Measurements from ENCODE around the gene LAMC3. TPM values are rescaled to one million over a fixed set of nuclear protein-coding genes. Genes with fewer than 3 reads are reported as not detected.

Gene LAMC3
- total RNA-seq, 6 experiments from 2014 or later: 2.7 to 14.3 (median 3.7) TPM

- no peaks in the 10 kb centered on the region for H3K36me3 ChIP-seq
- no peaks in the 10 kb centered on the region for H3K27me3 ChIP-seq
- TF ChIP-seq POLR2A (IDR thresholded peaks at IDR 0.05): no peak
- TF ChIP-seq, protein P1, sequence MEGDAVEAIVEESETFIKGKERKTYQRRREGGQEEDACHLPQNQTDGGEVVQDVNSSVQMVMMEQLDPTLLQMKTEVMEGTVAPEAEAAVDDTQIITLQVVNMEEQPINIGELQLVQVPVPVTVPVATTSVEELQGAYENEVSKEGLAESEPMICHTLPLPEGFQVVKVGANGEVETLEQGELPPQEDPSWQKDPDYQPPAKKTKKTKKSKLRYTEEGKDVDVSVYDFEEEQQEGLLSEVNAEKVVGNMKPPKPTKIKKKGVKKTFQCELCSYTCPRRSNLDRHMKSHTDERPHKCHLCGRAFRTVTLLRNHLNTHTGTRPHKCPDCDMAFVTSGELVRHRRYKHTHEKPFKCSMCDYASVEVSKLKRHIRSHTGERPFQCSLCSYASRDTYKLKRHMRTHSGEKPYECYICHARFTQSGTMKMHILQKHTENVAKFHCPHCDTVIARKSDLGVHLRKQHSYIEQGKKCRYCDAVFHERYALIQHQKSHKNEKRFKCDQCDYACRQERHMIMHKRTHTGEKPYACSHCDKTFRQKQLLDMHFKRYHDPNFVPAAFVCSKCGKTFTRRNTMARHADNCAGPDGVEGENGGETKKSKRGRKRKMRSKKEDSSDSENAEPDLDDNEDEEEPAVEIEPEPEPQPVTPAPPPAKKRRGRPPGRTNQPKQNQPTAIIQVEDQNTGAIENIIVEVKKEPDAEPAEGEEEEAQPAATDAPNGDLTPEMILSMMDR (IDR thresholded peaks at IDR 0.05): no peak
- H3K4me3 ChIP-seq: no peak overlapping the region
- H3K4me1 ChIP-seq: no peaks in the 10 kb centered on the region
- WGBS (ENCODE audit: insufficient coverage, low coverage, low lambda C conversion rate, missing lambda C conversion rate): 40% methylated on average over 12 of the region's 24 CpGs
- intact Hi-C loops (cut with DNase I): no loop called here
- H3K9me3 ChIP-seq: no peaks in the 10 kb centered on the region
- DNase-seq (no peak), ATAC-seq (no peak)
- no peak overlapping the region for H3K27ac ChIP-seq
These were observed 22.5 kb upstream of the LAMC3 start for GRCh38 chr9:130986356-130986965.

DNA sequence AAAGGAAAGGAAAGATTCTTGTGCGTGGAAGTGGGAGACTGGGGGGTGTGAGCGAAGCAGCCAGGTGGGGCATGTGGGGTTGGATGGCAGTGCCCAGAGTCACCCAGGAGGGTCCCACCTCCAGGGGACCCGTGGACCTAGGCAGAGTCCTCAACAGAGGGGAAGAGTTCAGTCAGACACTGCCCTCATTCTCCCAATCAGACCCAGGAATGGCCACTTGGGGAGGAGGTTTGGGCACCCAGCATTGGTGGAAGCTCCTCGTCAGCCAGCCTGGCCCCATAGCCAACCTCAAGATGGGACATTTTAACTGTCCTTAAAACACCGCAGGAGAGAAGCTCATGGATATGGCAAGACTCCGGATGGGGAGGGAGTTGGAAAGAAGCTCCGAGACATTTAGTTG, 21.9 kb upstream of the LAMC3 start:
- ATAC-seq: no peak
- Histone ChIP-seq H3K4me3 (no peak overlapping the region), H3K9me3 (no peaks in the 10 kb centered on the region), H3K27me3 (no peaks in the 10 kb centered on the region), H3K4me1 (no peaks in the 10 kb centered on the region), H3K36me3 (no peaks in the 10 kb centered on the region), H3K27ac (no peak overlapping the region)
- DNase-seq: no peak
- intact Hi-C loops (cut with DNase I): no loop called here
- 56% methylated on average over 5 of the region's 7 CpGs for WGBS (ENCODE audit: insufficient coverage, low coverage, low lambda C conversion rate, missing lambda C conversion rate)
- TF ChIP-seq, protein P1 (IDR thresholded peaks at IDR 0.05): no peak
- TF ChIP-seq POLR2A (IDR thresholded peaks at IDR 0.05): no peak

GRCh38 chr9:130987738-130988399, 21.1 kb upstream of the LAMC3 start:
- WGBS (ENCODE audit: insufficient coverage, low coverage, low lambda C conversion rate, missing lambda C conversion rate): 51% methylated on average over 10 of the region's 10 CpGs
- no peaks in the 10 kb centered on the region for H3K36me3 ChIP-seq
- no peak overlapping the region for H3K4me3 ChIP-seq
- no peak for DNase-seq
- no peaks in the 10 kb centered on the region for H3K4me1 ChIP-seq
- intact Hi-C loops (cut with DNase I): no loop called here
- ATAC-seq: no peak
- TF ChIP-seq, protein P1 (IDR thresholded peaks at IDR 0.05): no peak
- no peak for TF ChIP-seq POLR2A (IDR thresholded peaks at IDR 0.05)
- H3K27me3 ChIP-seq: no peaks in the 10 kb centered on the region
- H3K9me3 ChIP-seq: no peaks in the 10 kb centered on the region
- H3K27ac ChIP-seq: no peak overlapping the region

GRCh38 chr9:130988400-130988747, 20.6 kb upstream of the LAMC3 start:
- Histone ChIP-seq H3K27ac (no peak overlapping the region), H3K4me1 (no peaks in the 10 kb centered on the region), H3K9me3 (no peaks in the 10 kb centered on the region), H3K36me3 (no peaks in the 10 kb centered on the region), H3K4me3 (no peak overlapping the region), H3K27me3 (no peaks in the 10 kb centered on the region)
- no peak for DNase-seq
- TF ChIP-seq, protein P1 (IDR thresholded peaks at IDR 0.05): no peak
- no peak for TF ChIP-seq POLR2A (IDR thresholded peaks at IDR 0.05)
- 58% methylated on average over 2 of the region's 2 CpGs for WGBS (ENCODE audit: insufficient coverage, low coverage, low lambda C conversion rate, missing lambda C conversion rate)
- intact Hi-C loops (cut with DNase I): no loop called here
- ATAC-seq: no peak

Measured in right lobe of liver (tissue), 6 donors.